22Rv1 (cell line): ENCODE results near the gene CENPI.

Source experiments
- H3K27ac ChIP-seq: fragments of 450-650 bp; 2 replicates; pipeline ENCODE4 v1.5.1; 2017
- CTCF ChIP-seq: fragments of 450-650 bp; IDR thresholded peaks from 2 replicates; pipeline ENCODE4 v1.5.1; 2017; ENCODE audit warnings: mild to moderate bottlenecking
- ZFX ChIP-seq: fragments of 450-650 bp; IDR thresholded peaks from 2 replicates; pipeline ENCODE4 v1.6.1; 2017; ENCODE audit warnings: antibody characterized with exemption, borderline replicate concordance

The CENPI gene

GRCh38 chrX:101071582-101071981 lies 26.4 kb upstream of the CENPI start:
- TF ChIP-seq ZFX = no peak
- no peak for TF ChIP-seq CTCF

GRCh38 chrX:101078716-101079598 lies 19.0 kb upstream of the CENPI start, which contains the start of gene TMEM35A:
TSS of gene TMEM35A (plus strand) at chrX:101078879. CDS start at chrX:101079003, 124 bp downstream.
- no peak within 1 kb of the TSS for H3K27ac ChIP-seq
- TF ChIP-seq ZFX (no peak), CTCF (no peak)

More at GRCh38 chrX:101071582-101071981, 26.4 kb upstream of the CENPI start:
- H3K27ac ChIP-seq = no peak overlapping the region

- no peak for TF ChIP-seq ZFX
- no peak for TF ChIP-seq CTCF
- H3K27ac ChIP-seq = no peak overlapping the region
These were observed 18.2 kb upstream of the CENPI start for GRCh38 chrX:101079736-101080270.

- no peak for TF ChIP-seq ZFX
- no peak for TF ChIP-seq CTCF
- no peak overlapping the region for H3K27ac ChIP-seq
These were observed 17.5 kb upstream of the CENPI start for GRCh38 chrX:101080326-101081124.

GRCh38 chrX:101081231-101081630 lies 16.8 kb upstream of the CENPI start:
- TF ChIP-seq ZFX (no peak), CTCF (no peak)
- no peak overlapping the region for H3K27ac ChIP-seq

- TF ChIP-seq ZFX (no peak), CTCF (no peak)
- H3K27ac ChIP-seq = no peak overlapping the region
These were observed 6.2 kb upstream of the CENPI start for GRCh38 chrX:101091817-101092216.

GRCh38 chrX:101108284-101108683 lies 10.3 kb downstream of the CENPI start:
- TF ChIP-seq ZFX (no peak), CTCF (no peak)
- no peak overlapping the region for H3K27ac ChIP-seq
